ENCODE data around the gene CHMP4B.
A peak's percentile ranks its signal among the peaks of the same experiment; 100 is the strongest.
"Not testable (repeated sequence)": the region's sequence is repeated elsewhere in the genome, so short reads cannot be mapped to it uniquely, and the experiment has no call there.

Gene CHMP4B

GRCh38 chr20:33791540-33791939 is 19.6 kb upstream of the CHMP4B start:
- Histone ChIP-seq H3K4me1 (ENCODE audit: control insufficient read depth, insufficient read depth, low read length) (peaks cover 31% of the 10 kb centered on the region), H3K4me3 (ENCODE audit: low read length) (no peak overlapping the region), H3K27ac (ENCODE audit: low read depth, low read length) (no peak overlapping the region), H3K27me3 (ENCODE audit: control insufficient read depth, insufficient read depth, low read length) (no peaks in the 10 kb centered on the region), H3K36me3 (ENCODE audit: control insufficient read depth, insufficient read depth, low read length) (no peaks in the 10 kb centered on the region), H3K9ac (ENCODE audit: low read length) (no peak overlapping the region)

DNA sequence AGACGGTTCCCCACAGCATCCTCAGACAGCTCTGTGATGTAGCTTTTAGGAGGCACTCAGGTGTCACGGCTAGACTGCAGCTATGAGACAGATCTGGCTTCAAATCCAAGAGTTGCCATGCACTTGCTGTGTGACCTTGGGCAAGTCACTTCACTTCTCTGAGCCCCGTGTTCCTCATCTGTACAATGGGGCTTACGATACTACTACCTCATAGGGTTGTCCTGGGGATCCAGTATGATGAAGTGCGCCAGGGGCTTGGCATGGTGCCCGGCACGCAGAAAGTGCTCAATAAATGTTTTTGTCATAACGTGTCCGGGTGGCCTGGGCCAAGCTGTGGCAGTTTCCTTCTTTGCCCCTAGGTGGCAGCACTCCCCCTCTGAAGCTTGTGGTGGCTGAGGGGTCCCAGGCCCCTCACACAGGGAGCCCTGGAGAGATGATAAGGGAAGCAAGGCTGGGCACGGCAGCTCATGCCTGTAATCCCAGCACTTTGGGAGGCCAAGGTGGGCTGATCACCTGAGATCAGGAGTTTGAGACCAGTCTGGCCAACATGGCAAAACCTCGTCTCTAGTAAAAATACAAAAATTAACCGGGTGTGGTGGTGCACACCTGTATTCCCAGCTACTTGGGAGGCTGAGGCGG is 19.1 kb upstream of the CHMP4B start:
- H3K27me3 ChIP-seq (ENCODE audit: control insufficient read depth, insufficient read depth, low read length) = no peaks in the 10 kb centered on the region
- H3K9ac ChIP-seq (ENCODE audit: low read length) = no peak overlapping the region
- no peaks in the 10 kb centered on the region for H3K36me3 ChIP-seq (ENCODE audit: control insufficient read depth, insufficient read depth, low read length)
- no peak overlapping the region for H3K27ac ChIP-seq (ENCODE audit: low read depth, low read length)
- H3K4me3 ChIP-seq (ENCODE audit: low read length) = no peak overlapping the region
- H3K4me1 ChIP-seq (ENCODE audit: control insufficient read depth, insufficient read depth, low read length) = peaks cover 31% of the 10 kb centered on the region

DNA sequence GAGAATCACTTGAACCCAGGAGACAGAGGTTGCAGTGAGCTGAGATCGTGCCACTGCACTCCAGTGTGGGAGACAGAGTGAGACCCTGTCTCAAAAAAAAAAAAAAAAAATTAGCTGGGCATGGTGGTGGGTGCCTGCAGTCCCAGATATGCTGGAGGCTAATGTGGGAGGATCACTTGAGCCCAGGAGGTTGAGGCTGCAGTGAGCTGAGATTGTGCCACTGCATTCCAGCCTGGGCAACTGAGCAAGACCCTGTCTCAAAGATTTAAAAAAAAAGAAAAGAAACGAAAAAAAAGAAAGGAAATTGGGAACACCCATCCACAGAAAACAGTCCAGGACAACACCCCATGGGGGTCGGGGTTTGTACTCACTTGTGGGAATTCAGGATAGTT is 18.6 kb upstream of the CHMP4B start:
- Histone ChIP-seq H3K4me1 (ENCODE audit: control insufficient read depth, insufficient read depth, low read length) (peaks cover 31% of the 10 kb centered on the region), H3K27ac (ENCODE audit: low read depth, low read length) (peak overlapping the region; percentile 85), H3K4me3 (ENCODE audit: low read length) (peak overlapping the region; percentile 21)
- not testable (repeated sequence) for H3K9ac ChIP-seq (ENCODE audit: low read length); H3K27me3 ChIP-seq (ENCODE audit: control insufficient read depth, insufficient read depth, low read length); H3K36me3 ChIP-seq (ENCODE audit: control insufficient read depth, insufficient read depth, low read length)

DNA sequence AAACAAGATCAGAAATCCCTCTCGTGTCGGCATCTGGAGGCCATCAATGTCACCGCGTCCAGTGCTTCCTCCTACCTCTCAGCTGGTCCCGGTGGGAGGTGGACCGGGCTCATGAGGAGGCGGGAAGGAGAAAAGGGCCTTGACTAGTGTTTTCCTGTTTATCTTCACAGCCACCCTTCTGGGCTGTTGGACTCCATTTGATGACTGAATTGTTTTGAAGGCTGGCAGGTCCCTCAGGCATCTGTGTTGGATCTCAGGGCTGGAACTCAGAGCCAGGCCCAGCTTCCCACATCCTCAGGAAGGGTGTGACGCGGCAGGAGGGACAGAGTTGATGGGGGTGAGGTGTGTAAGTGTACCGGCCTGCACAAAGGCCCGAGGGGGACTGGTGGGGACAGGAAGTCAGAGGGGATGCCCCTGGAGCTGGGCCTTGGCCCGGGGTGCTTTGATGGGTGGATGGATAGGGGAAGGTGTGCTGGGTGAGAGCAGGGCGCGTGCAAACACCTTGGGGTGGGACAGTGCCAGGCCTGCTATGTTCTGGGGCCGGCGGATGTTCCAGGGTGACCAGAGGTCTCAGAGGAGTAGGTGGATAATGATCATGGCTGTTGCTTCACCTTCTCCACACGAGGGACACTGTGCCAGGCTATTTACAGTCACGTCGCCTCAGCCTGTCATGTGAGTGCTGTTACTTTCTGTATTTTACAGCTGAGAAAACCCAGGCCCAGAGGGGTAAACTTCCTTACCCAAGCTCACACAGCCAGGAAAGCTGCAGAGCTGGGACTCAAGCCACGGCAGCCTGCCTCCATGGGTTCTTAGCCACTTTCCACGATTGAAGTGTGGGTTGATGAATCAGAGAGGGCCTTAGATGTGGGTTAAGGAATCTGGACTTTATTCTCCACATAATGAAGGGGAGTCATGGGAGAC is 17.9 kb upstream of the CHMP4B start:
- H3K27me3 ChIP-seq (ENCODE audit: control insufficient read depth, insufficient read depth, low read length) = no peaks in the 10 kb centered on the region
- H3K27ac ChIP-seq (ENCODE audit: low read depth, low read length) = peak overlapping the region; percentile 85
- H3K36me3 ChIP-seq (ENCODE audit: control insufficient read depth, insufficient read depth, low read length) = no peaks in the 10 kb centered on the region
- peaks cover 31% of the 10 kb centered on the region for H3K4me1 ChIP-seq (ENCODE audit: control insufficient read depth, insufficient read depth, low read length)
- no peak overlapping the region for H3K9ac ChIP-seq (ENCODE audit: low read length)
- peak overlapping the region; percentile 21 for H3K4me3 ChIP-seq (ENCODE audit: low read length)

DNA sequence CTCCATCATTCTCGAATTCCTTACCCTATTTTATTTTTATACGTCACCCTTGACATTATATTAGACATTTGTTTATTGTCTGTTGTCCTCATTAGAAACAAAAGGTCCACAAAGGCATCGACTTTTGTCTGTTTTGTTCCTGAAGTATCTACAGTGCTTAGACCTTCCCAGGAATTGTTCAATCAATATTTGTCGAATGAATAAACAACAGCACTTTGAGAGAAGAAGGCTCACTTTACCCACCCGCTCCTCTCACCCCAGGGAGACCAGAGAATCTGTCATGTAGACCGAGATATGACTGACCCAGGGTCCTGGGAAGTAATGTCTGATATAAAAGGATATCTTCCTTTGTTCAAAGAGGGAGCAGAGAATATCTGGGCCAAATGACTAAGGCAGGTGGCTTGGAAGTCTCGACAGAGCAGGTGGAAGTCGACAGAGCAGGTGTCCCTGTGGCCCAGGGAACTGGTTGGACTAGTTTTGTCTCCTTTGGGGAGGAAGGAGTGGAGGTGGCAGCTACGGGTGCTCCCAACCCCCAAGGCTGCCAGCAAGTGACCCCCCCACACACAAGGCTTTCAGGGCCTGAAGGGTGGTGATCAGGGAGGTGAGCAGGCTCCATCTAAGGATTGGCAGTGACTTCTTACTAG is 14.8 kb upstream of the CHMP4B start:
- H3K4me3 ChIP-seq (ENCODE audit: low read length) = no peak overlapping the region
- H3K36me3 ChIP-seq (ENCODE audit: control insufficient read depth, insufficient read depth, low read length) = no peaks in the 10 kb centered on the region
- H3K4me1 ChIP-seq (ENCODE audit: control insufficient read depth, insufficient read depth, low read length) = peaks cover 14% of the 10 kb centered on the region
- no peaks in the 10 kb centered on the region for H3K27me3 ChIP-seq (ENCODE audit: control insufficient read depth, insufficient read depth, low read length)
- no peak overlapping the region for H3K27ac ChIP-seq (ENCODE audit: low read depth, low read length)
- H3K9ac ChIP-seq (ENCODE audit: low read length) = no peak overlapping the region

DNA sequence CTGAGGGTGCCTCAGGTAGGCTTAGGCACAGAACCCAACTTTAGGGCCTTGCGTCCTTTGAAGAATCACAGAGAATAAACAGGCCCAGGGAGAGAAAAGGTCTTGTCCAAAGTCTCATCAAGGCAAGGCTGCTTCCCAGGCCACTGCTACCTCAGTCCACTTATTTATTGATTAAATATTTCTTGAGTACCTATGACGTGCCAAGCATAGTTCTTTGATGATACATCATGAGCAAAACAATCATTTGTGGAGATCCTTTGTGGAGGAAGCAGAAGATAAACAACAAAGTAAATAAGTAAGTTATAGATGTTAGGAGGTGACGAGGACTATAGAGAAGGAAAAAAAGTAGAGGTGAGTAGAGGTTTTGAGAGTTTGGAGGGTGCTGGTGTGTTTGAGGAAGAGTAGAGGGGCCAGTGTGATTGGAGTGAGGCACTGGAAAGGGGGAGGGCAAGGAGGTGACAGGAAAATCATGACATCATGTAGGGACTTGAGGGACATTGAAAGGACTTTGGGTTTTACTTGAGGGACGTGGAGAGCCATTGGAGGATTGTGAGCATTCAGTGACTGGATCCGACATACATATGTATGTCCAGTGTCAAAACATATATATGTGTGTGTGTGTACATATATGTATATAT is 14.1 kb upstream of the CHMP4B start:
- H3K4me3 ChIP-seq (ENCODE audit: low read length) = no peak overlapping the region
- no peak overlapping the region for H3K9ac ChIP-seq (ENCODE audit: low read length)
- H3K27ac ChIP-seq (ENCODE audit: low read depth, low read length) = no peak overlapping the region
- no peaks in the 10 kb centered on the region for H3K27me3 ChIP-seq (ENCODE audit: control insufficient read depth, insufficient read depth, low read length)
- H3K36me3 ChIP-seq (ENCODE audit: control insufficient read depth, insufficient read depth, low read length) = no peaks in the 10 kb centered on the region
- peaks cover 11% of the 10 kb centered on the region for H3K4me1 ChIP-seq (ENCODE audit: control insufficient read depth, insufficient read depth, low read length)

GRCh38 chr20:33798444-33798843 is 12.7 kb upstream of the CHMP4B start:
- H3K27ac ChIP-seq (ENCODE audit: low read depth, low read length) = no peak overlapping the region
- peaks cover 3% of the 10 kb centered on the region for H3K4me1 ChIP-seq (ENCODE audit: control insufficient read depth, insufficient read depth, low read length)
- H3K36me3 ChIP-seq (ENCODE audit: control insufficient read depth, insufficient read depth, low read length) = no peaks in the 10 kb centered on the region
- H3K4me3 ChIP-seq (ENCODE audit: low read length) = no peak overlapping the region
- no peak overlapping the region for H3K9ac ChIP-seq (ENCODE audit: low read length)
- no peaks in the 10 kb centered on the region for H3K27me3 ChIP-seq (ENCODE audit: control insufficient read depth, insufficient read depth, low read length)

DNA sequence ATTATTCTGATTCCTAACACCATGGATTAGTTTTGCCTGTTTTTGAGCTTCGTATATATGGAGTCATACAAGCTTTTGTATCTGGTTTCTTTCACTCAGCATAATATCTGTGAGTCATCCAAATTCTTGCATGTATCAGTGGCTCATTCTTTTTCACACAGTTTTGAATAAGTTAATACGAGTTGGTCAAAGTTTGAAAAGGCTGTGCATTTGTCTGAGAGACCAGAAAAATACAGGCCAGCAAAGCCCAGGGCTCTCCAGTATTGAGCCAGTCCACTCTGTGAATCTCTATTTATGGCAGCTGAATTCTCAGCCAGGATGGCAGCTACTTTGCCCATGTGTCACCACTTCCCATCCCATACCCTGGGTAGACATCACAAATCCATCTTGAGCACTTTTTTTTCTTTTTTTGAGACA is 7.2 kb upstream of the CHMP4B start:
- Histone ChIP-seq H3K4me1 (ENCODE audit: control insufficient read depth, insufficient read depth, low read length) (peaks cover 3% of the 10 kb centered on the region), H3K9ac (ENCODE audit: low read length) (no peak overlapping the region), H3K27ac (ENCODE audit: low read depth, low read length) (peak overlapping the region; percentile 62), H3K27me3 (ENCODE audit: control insufficient read depth, insufficient read depth, low read length) (no peaks in the 10 kb centered on the region), H3K4me3 (ENCODE audit: low read length) (no peak overlapping the region), H3K36me3 (ENCODE audit: control insufficient read depth, insufficient read depth, low read length) (no peaks in the 10 kb centered on the region)

DNA sequence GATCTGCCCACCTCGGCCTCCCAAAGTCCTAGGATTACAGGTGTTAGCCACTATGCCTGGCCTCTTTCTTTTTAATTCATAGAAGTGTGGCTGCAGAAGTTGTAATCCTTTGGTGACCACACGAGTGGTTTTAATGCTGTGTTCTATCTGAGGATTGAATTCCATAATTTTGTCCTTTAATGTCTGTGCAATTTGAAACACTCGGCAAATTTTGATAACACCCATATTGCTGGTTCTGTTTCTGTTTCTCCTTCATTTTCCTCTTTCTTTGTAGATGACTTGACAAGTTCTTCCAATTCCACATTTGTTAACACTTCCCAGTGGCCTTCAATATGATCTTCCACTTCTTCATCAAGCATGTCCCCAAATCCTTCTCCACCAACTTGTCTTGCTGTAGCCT is 2.8 kb upstream of the CHMP4B start:
- H3K27ac ChIP-seq (ENCODE audit: low read depth, low read length) = no peak overlapping the region

GRCh38 chr20:33810259-33810658 is 889 bp upstream of the CHMP4B start:
- no peak overlapping the region for H3K9ac ChIP-seq (ENCODE audit: low read length)
- H3K27me3 ChIP-seq (ENCODE audit: control insufficient read depth, insufficient read depth, low read length) = no peaks in the 10 kb centered on the region
- H3K4me1 ChIP-seq (ENCODE audit: control insufficient read depth, insufficient read depth, low read length) = peaks cover 14% of the 10 kb centered on the region
- H3K27ac ChIP-seq (ENCODE audit: low read depth, low read length) = no peak overlapping the region
- H3K36me3 ChIP-seq (ENCODE audit: control insufficient read depth, insufficient read depth, low read length) = no peaks in the 10 kb centered on the region
- H3K4me3 ChIP-seq (ENCODE audit: low read length) = no peak overlapping the region

More for the DNA sequence above, 2.8 kb upstream of the CHMP4B start:
- Histone ChIP-seq H3K27me3 (ENCODE audit: control insufficient read depth, insufficient read depth, low read length) (no peaks in the 10 kb centered on the region), H3K9ac (ENCODE audit: low read length) (no peak overlapping the region), H3K4me1 (ENCODE audit: control insufficient read depth, insufficient read depth, low read length) (peaks cover 15% of the 10 kb centered on the region), H3K36me3 (ENCODE audit: control insufficient read depth, insufficient read depth, low read length) (no peaks in the 10 kb centered on the region), H3K4me3 (ENCODE audit: low read length) (no peak overlapping the region)

DNA sequence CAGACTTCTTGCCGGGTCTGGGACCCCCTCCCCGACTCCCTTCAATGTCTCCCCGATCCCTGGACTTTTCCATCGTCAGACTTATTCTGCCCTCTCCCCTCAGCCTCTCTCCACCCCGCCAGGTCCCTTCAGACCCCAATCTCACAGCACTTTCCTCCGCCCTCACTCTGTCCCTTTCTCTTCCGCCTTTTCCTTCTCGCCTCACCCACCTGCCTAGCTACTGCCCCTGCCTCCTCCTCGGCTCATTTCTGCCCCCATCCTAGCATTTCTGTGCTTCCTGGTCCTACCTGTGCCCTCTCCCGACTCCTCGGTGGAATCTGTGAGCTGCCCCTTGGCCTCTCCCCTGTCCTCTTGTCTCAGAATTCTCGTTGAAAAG is 616 bp downstream of the CHMP4B start:
- peaks cover 14% of the 10 kb centered on the region for H3K4me1 ChIP-seq (ENCODE audit: control insufficient read depth, insufficient read depth, low read length)

GRCh38 chr20:33812152-33812849 is 1.2 kb downstream of the CHMP4B start:
- H3K27me3 ChIP-seq (ENCODE audit: control insufficient read depth, insufficient read depth, low read length) = no peaks in the 10 kb centered on the region
- H3K9ac ChIP-seq (ENCODE audit: low read length) = peak overlapping the region; percentile 95
- H3K4me3 ChIP-seq (ENCODE audit: low read length) = peak overlapping the region; percentile 80
- no peaks in the 10 kb centered on the region for H3K36me3 ChIP-seq (ENCODE audit: control insufficient read depth, insufficient read depth, low read length)
- peaks cover 14% of the 10 kb centered on the region for H3K4me1 ChIP-seq (ENCODE audit: control insufficient read depth, insufficient read depth, low read length)
- peak overlapping the region; percentile 90 for H3K27ac ChIP-seq (ENCODE audit: low read depth, low read length)

More for the DNA sequence above, 616 bp downstream of the CHMP4B start:
- no peaks in the 10 kb centered on the region for H3K27me3 ChIP-seq (ENCODE audit: control insufficient read depth, insufficient read depth, low read length)
- H3K9ac ChIP-seq (ENCODE audit: low read length) = peak overlapping the region; percentile 95
- peak overlapping the region; percentile 90 for H3K27ac ChIP-seq (ENCODE audit: low read depth, low read length)
- peak overlapping the region; percentile 80 for H3K4me3 ChIP-seq (ENCODE audit: low read length)
- no peaks in the 10 kb centered on the region for H3K36me3 ChIP-seq (ENCODE audit: control insufficient read depth, insufficient read depth, low read length)
